Measurements from ENCODE around the gene PGP.

PGP gene

DNA sequence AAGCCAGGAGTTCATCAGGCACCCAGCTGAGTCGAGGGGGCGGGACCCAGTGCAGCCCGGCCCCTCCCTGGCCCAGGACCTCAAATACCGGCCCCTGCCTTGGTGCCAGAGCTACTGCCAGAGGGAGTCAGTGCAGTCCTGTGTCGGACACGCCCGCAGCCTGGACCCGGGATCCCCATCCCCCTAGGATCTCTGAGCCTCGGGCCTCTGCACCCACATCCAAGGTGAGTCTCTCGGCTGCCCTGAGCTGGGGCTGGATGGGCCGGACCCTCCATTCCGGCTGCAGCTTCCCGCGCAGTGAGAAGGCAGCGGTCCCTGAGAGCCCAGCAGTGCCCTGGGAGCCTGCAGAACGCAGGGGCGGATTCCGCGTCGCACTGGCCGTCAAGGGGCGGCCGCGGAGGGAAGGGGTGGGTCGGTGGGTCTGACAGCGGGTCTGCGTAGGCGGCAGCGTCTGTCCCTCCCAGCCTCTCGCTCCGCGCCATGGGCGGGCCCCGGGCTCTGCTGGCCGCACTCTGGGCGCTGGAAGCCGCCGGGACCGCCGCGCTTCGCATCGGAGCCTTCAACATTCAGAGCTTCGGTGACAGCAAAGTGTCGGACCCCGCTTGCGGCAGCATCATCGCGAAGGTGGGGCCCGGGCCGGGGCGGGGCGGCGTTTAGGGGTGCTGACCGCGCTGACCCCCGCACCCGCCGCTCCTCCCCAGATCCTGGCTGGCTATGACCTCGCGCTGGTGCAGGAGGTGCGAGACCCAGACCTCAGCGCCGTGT lies 21.9 kb upstream of the PGP start, which contains the start of gene DNASE1L2:
Gene DNASE1L2, plus strand, starts transcription at position 108 of the 765 bp plus-strand sequence. Its CDS starts 373 bp downstream, at position 481.
- Histone ChIP-seq H3K79me2 (ENCODE audit: insufficient read depth, low read length) (no peaks in the 10 kb centered on the region), H4K20me1 (ENCODE audit: insufficient read depth, low read length) (peaks cover 32% of the 10 kb centered on the region), H3K27ac (ENCODE audit: low read length) (no peak within 1 kb of the TSS), H2AFZ (ENCODE audit: low read depth, low read length) (no peak within 1 kb of the TSS), H3K36me3 (ENCODE audit: insufficient read depth, low read length) (peaks cover 71% of the 10 kb centered on the region), H3K4me3 (ENCODE audit: low read depth in 1 of 2, low read length in 2 of 2) (no peak within 1 kb of the TSS), H3K9me3 (ENCODE audit: insufficient read depth, low read length, severe bottlenecking) (no peaks in the 10 kb centered on the region), H3K27me3 (ENCODE audit: insufficient read depth, low read length, poor library complexity) (no peaks in the 10 kb centered on the region), H3K4me2 (ENCODE audit: insufficient read depth, low read length) (no peak within 1 kb of the TSS), H3K4me1 (ENCODE audit: insufficient read depth, low read length) (no peaks in the 10 kb centered on the region), H3K9ac (ENCODE audit: low read depth, low read length) (no peak within 1 kb of the TSS)
- DNase-seq (no peak), ATAC-seq (ENCODE audit: insufficient read depth, low read depth) (peak; percentile 18; the same call in 2 of the 3 replicates)
- TF ChIP-seq EZH2 (IDR thresholded peaks at IDR 0.05; ENCODE audit: borderline replicate concordance, low read depth, low read length, severe bottlenecking) = no peak
- TF ChIP-seq, protein P1, sequence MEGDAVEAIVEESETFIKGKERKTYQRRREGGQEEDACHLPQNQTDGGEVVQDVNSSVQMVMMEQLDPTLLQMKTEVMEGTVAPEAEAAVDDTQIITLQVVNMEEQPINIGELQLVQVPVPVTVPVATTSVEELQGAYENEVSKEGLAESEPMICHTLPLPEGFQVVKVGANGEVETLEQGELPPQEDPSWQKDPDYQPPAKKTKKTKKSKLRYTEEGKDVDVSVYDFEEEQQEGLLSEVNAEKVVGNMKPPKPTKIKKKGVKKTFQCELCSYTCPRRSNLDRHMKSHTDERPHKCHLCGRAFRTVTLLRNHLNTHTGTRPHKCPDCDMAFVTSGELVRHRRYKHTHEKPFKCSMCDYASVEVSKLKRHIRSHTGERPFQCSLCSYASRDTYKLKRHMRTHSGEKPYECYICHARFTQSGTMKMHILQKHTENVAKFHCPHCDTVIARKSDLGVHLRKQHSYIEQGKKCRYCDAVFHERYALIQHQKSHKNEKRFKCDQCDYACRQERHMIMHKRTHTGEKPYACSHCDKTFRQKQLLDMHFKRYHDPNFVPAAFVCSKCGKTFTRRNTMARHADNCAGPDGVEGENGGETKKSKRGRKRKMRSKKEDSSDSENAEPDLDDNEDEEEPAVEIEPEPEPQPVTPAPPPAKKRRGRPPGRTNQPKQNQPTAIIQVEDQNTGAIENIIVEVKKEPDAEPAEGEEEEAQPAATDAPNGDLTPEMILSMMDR (IDR thresholded peaks at IDR 0.05; ENCODE audit: borderline replicate concordance, extremely low read depth, low read length, poor library complexity, severe bottlenecking) = no peak

DNA sequence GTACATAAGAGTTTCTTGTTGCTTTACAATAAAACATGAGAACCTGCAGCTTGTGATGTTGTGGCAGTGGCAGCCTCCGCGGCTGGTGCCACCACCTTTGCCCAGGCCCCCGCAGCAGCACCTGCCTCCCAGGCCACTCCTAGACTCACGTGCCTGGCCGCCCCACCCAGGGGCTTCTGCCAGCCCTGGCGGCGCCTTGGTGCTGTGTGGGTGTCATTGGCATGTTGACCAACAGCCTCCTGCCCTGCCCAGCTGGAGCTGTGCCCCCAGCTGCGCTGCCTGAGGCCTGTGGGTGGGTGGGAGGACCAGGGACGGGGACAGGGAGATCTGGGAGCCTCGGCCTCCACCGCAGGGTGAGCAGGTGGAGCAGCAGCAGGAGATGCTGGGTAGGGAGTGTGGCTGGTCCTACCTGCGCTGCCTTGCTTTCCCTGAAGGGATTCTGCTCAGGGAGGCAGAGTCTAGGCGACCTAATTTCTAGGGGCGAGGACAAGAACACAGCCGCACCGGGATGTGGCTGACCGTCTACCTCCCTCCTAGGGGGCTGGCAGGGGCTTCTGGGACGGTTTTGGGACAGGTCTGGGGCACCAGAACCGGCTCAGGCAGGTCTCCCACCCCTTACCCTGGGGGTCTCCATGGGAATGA lies 21.2 kb upstream of the PGP start:
- H3K27ac ChIP-seq (ENCODE audit: low read length) = no peak overlapping the region
- H3K9ac ChIP-seq (ENCODE audit: low read depth, low read length) = no peak overlapping the region
- peaks cover 39% of the 10 kb centered on the region for H4K20me1 ChIP-seq (ENCODE audit: insufficient read depth, low read length)
- H3K4me2 ChIP-seq (ENCODE audit: insufficient read depth, low read length) = no peak overlapping the region
- no peaks in the 10 kb centered on the region for H3K79me2 ChIP-seq (ENCODE audit: insufficient read depth, low read length)
- no peaks in the 10 kb centered on the region for H3K9me3 ChIP-seq (ENCODE audit: insufficient read depth, low read length, severe bottlenecking)
- DNase-seq = no peak
- H3K4me3 ChIP-seq (ENCODE audit: low read depth in 1 of 2, low read length in 2 of 2) = no peak overlapping the region
- peaks cover 78% of the 10 kb centered on the region for H3K36me3 ChIP-seq (ENCODE audit: insufficient read depth, low read length)
- no peaks in the 10 kb centered on the region for H3K4me1 ChIP-seq (ENCODE audit: insufficient read depth, low read length)
- no peak overlapping the region for H2AFZ ChIP-seq (ENCODE audit: low read depth, low read length)
- no peaks in the 10 kb centered on the region for H3K27me3 ChIP-seq (ENCODE audit: insufficient read depth, low read length, poor library complexity)
- ATAC-seq (ENCODE audit: insufficient read depth, low read depth) = peak; percentile 10; the same call in 2 of the 3 replicates
- no peak for TF ChIP-seq EZH2 (IDR thresholded peaks at IDR 0.05; ENCODE audit: borderline replicate concordance, low read depth, low read length, severe bottlenecking)
- TF ChIP-seq, protein P1 (IDR thresholded peaks at IDR 0.05; ENCODE audit: borderline replicate concordance, extremely low read depth, low read length, poor library complexity, severe bottlenecking) = no peak

DNA sequence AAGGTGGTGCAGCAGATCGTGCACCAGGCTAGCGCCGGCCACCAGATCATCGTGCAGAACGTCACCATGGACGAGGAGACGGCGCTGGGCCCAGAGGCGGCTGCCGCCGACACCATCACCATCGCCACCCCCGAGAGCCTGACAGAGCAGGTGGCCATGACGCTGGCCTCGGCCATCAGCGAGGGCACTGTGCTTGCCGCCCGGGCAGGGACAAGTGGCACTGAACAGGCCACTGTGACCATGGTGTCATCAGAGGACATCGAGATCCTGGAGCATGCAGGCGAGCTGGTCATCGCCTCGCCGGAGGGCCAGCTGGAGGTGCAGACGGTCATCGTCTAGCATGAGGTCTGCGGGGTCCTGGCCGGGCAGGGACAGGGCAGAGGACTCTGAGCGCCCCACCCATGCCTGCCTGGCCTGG lies 20.6 kb upstream of the PGP start:
- no peak overlapping the region for H3K27ac ChIP-seq (ENCODE audit: low read length)
- H3K9ac ChIP-seq (ENCODE audit: low read depth, low read length) = no peak overlapping the region
- H2AFZ ChIP-seq (ENCODE audit: low read depth, low read length) = no peak overlapping the region
- H3K4me3 ChIP-seq (ENCODE audit: low read depth in 1 of 2, low read length in 2 of 2) = no peak overlapping the region
- no peaks in the 10 kb centered on the region for H3K4me1 ChIP-seq (ENCODE audit: insufficient read depth, low read length)
- no peak overlapping the region for H3K4me2 ChIP-seq (ENCODE audit: insufficient read depth, low read length)
- DNase-seq (no peak), ATAC-seq (ENCODE audit: insufficient read depth, low read depth) (no peak)
- peaks cover 84% of the 10 kb centered on the region for H3K36me3 ChIP-seq (ENCODE audit: insufficient read depth, low read length)
- no peaks in the 10 kb centered on the region for H3K27me3 ChIP-seq (ENCODE audit: insufficient read depth, low read length, poor library complexity)
- TF ChIP-seq EZH2 (IDR thresholded peaks at IDR 0.05; ENCODE audit: borderline replicate concordance, low read depth, low read length, severe bottlenecking) = no peak
- TF ChIP-seq, protein P1 (IDR thresholded peaks at IDR 0.05; ENCODE audit: borderline replicate concordance, extremely low read depth, low read length, poor library complexity, severe bottlenecking) = no peak
- H3K79me2 ChIP-seq (ENCODE audit: insufficient read depth, low read length) = no peaks in the 10 kb centered on the region
- H3K9me3 ChIP-seq (ENCODE audit: insufficient read depth, low read length, severe bottlenecking) = no peaks in the 10 kb centered on the region
- H4K20me1 ChIP-seq (ENCODE audit: insufficient read depth, low read length) = peaks cover 43% of the 10 kb centered on the region

Data from DND-41 (cell line).